DMS 273 (cell line): ENCODE measurements around the gene RASD2.

Source experiments
- DNase-seq: peaks from one replicate; lab custom pipeline; 2025; ENCODE audit not compliant: unreplicated experiment; lab: John Stamatoyannopoulos, UW

Gene RASD2

DNA sequence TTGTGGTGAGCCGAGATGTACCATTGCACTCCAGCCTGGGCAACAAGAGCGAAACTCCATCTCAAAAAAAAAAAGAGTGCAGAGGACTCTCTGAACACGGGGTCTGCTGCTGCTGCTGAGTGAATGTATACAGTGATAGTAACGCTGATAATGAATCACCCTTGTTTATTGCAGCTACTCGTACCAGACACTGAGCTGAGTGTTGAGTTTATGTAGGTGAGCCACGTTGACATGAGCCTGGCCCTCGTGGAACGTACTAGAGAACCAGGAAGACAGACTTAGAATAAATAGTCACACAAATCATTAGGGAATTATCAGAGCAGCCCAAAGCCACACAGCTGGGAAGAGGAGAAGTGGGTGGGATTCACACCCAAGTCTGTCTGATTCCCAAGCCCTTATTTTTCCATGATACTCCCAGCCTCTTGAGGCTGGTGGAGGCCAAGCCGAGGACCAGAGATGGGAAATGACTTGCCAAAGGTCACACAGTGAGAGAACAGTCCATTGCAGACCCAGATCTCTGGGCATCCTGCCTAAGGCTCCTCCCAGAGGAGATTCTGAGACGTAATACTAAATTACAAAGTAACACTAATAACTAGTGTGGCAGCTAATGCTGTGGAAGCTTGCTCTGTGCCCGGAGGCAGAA, 41.7 kb downstream of the RASD2 start:
- no peak for DNase-seq

GRCh38 chr22:35582861-35583670, 42.4 kb downstream of the RASD2 start:
- peak; percentile 71 for DNase-seq

DNA sequence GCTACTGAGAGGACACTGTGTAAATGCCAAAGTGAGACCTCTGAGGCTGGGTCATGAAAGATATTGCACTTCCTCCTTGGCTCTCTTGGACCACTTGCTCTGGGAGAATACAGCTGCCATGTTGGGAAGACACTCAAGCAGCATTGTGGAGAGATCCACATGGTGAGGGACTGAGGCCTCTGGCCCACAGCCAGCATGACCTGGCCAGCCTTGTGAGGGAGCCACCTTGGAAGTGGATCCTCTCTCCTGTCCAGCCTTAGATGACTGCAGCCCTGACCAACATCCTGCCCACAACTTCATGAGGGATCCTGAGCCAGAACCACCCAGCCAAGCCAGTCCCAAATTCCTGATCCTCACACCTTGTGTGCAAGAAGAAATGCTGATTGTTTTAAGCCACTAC, 46.1 kb downstream of the RASD2 start:
- no peak for DNase-seq

- DNase-seq, result no peak
Measured at GRCh38 chr22:35587447-35587870, 46.8 kb downstream of the RASD2 start.

GRCh38 chr22:35587896-35588295, 47.3 kb downstream of the RASD2 start:
- DNase-seq, result no peak

DNA sequence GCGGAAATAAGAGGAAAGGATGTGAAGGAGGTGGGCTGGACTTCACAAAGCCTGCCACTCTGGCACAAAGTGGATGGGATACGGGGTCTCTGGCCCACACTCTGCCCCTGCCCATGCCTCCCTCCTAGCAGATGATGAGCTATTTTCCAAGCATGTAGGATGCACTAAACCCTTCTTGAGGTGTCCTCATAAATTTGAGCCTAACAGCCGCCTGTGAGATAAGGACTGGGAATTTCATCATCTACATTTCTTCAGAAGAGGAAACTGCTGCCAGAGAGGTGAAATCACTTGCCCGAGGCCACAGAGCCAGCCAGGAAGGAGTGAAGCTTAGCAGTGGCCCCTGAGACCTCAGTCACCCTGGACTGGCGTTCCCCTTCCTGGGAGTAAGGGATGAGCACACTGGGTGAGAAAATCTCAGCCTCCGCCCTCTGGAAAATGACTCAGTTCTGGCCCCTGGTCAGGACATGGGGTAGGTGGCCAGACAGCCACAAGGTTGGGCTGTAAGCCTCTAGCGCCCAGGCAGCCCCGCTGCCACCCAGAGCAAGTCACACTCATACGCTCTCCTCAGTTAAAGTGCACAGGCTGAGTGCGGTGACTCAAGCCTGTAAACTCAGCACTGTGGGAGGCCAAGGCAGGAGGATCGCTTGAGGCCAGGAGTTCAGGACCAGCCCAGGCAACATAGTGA, 48.6 kb downstream of the RASD2 start:
- no peak for DNase-seq

GRCh38 chr22:35589756-35590093, 49.1 kb downstream of the RASD2 start:
- no peak for DNase-seq

DNA sequence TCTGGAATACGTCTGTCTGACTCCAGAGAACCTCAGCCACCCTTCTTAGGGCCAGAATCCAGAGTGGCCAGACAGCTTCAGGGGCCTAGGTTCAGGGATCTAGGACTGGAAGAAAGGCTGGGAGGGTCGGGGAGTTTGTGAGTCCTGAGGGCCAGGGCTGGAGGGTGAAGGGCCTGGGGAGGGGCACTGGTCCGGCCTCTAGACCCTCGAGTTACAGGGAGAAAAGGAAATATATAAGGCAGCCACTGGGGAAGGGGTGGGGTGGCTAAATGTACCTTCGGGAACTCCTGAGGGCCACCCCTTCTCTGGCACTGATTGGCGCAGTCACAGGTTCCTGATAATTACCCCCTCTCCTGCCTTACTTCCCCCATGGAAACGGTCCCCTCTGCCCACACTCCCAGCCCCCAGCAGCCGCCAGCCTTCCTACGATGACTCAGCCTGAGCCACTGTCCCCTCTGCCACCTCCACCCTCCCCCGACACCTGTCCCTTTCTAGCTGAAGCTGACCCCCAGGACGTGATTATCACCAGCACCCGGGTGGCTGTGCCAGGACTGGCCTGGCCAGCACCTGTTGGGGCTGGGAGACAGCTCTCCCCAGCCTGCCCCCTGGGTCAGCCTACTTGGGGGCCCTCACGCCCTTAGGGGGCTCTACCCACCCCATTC, 50.1 kb downstream of the RASD2 start:
- no peak for DNase-seq

- DNase-seq, result no peak
Measured at GRCh38 chr22:35591714-35592417, 51.2 kb downstream of the RASD2 start.

- no peak for DNase-seq
Measured at GRCh38 chr22:35592418-35592967, 51.9 kb downstream of the RASD2 start.

DNA sequence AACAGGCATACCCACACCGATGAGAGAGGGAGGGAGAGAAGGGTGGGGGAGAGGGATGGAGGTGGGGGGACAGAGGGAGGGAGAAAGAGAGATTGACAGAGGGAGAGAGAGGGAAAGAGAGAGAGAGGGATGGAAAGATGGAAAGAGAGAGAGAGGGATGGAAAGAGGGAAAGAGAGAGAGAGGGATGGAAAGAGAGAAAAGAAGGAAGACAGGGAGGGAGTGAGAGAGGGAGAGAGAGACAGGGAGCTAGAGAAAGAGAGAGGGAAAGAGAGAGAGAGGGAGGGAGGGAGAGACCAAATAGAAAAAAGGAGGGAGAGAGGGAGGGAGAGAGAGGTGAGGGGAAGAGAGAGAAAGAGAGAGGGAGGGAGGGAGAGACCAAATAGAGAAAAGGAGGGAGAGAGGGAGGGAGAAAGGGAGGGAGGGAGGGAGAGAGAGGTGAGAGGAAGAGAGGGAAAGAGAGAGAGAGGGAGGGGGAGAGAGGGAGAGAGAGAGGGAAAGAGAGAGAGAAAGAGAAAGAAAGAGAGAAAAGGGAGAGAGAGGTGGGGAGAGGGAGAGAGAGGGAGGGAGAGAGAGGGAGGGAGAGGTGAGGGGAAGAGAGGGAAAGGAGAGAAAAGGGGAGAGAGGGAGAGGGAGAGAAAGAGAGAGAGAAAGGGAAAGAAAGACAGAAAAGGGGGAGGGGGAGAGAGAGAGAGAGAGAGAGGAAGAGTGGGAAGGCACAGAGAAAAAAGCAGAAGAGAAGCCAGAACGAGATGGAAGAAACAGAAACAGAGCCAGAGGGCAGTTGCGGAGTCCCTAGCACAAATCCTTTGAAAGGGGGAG, 52.6 kb downstream of the RASD2 start:
- DNase-seq, result no peak

GRCh38 chr22:35593891-35594470, 53.4 kb downstream of the RASD2 start:
- DNase-seq, result no peak

- DNase-seq, result no peak
Measured at GRCh38 chr22:35594686-35595085, 54.1 kb downstream of the RASD2 start.

DNA sequence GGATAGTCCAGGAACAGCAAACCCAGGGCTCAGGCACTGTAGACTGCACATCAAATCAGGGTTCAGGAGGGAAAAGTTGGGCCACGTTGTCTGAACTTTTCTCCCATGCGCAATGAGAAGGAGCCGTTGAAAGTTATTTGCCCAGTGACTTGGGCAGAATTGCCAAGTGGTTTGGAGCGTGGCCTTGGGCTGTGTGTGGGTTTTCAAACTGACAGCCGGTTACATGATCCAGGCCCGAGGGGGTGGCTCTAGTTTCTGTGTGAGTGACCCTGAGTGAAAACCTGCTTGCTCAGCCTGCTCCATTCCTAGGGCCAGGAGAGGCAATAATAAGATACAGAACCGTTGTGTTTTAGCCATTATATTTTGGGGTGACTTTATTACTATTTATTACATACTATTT, 56.2 kb downstream of the RASD2 start:
- DNase-seq, result no peak

GRCh38 chr22:35597692-35598395, 57.2 kb downstream of the RASD2 start:
- DNase-seq, result no peak

DNA sequence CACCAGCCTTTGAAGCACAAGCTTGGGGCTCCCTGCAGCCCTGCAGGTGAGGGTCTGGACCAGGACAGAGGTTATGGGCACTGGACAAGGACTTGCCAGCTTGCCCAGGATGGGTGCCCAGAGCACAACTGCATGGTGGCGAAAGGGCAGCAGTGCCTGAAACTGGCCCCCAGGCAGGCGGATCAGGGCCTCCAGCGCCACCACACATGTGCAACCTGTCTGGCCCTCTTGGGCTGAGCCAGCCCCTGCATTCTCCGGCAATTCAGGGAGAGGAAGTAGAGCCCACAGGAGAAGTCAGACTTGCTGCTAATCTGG, 57.7 kb downstream of the RASD2 start:
- DNase-seq, result no peak

GRCh38 chr22:35599364-35599763, 58.7 kb downstream of the RASD2 start:
- no peak for DNase-seq

- no peak for DNase-seq
Measured at GRCh38 chr22:35600476-35600875, 59.8 kb downstream of the RASD2 start.

GRCh38 chr22:35601013-35601580, 60.5 kb downstream of the RASD2 start:
- no peak for DNase-seq
